GM21381 (cell line): ENCODE results near the gene HTR1B.

ENCODE experiments used
- ATAC-seq: cut with Tn5 transposase; IDR thresholded peaks from one replicate; pipeline ENCODE4 v1.9.1; 2021; ENCODE audit warnings: mild to moderate bottlenecking, moderate library complexity; ENCODE audit not compliant: unreplicated experiment

HTR1B gene

GRCh38 chr6:77456531-77457248 lies 6.6 kb downstream of the HTR1B start:
- no peak for ATAC-seq

- ATAC-seq: no peak
Observed at GRCh38 chr6:77455271-77455670, 8.0 kb downstream of the HTR1B start.

GRCh38 chr6:77454386-77454785 lies 8.9 kb downstream of the HTR1B start:
- no peak for ATAC-seq

GRCh38 chr6:77451466-77451865 lies 11.8 kb downstream of the HTR1B start:
- no peak for ATAC-seq

- no peak for ATAC-seq
Observed at GRCh38 chr6:77450924-77451323, 12.4 kb downstream of the HTR1B start.

GRCh38 chr6:77448546-77448945 lies 14.7 kb downstream of the HTR1B start:
- no peak for ATAC-seq

- no peak for ATAC-seq
Observed at GRCh38 chr6:77447254-77447653, 16.0 kb downstream of the HTR1B start.

- no peak for ATAC-seq
Observed at GRCh38 chr6:77446249-77446648, 17.0 kb downstream of the HTR1B start.

- ATAC-seq: no peak
Observed at GRCh38 chr6:77445214-77445613, 18.1 kb downstream of the HTR1B start.

- no peak for ATAC-seq
Observed at GRCh38 chr6:77440206-77440976, 22.9 kb downstream of the HTR1B start.

GRCh38 chr6:77433888-77434287 lies 29.4 kb downstream of the HTR1B start:
- ATAC-seq: no peak

- ATAC-seq: no peak
Observed at GRCh38 chr6:77430504-77430903, 32.8 kb downstream of the HTR1B start.

GRCh38 chr6:77425671-77426070 lies 37.6 kb downstream of the HTR1B start:
- ATAC-seq: no peak

- no peak for ATAC-seq
Observed at GRCh38 chr6:77425216-77425615, 38.1 kb downstream of the HTR1B start.

- no peak for ATAC-seq
Observed at GRCh38 chr6:77424761-77425160, 38.5 kb downstream of the HTR1B start.

GRCh38 chr6:77416839-77417238 lies 46.5 kb downstream of the HTR1B start:
- no peak for ATAC-seq

GRCh38 chr6:77415706-77416105 lies 47.6 kb downstream of the HTR1B start:
- no peak for ATAC-seq
